ENCODE data around the gene UBE2E2. TPM values are rescaled to one million over a fixed set of nuclear protein-coding genes. Genes with fewer than 3 reads are reported as not detected.

UBE2E2 gene
- total RNA-seq, 1 experiment from 2014 or later: 54.9 TPM

DNA sequence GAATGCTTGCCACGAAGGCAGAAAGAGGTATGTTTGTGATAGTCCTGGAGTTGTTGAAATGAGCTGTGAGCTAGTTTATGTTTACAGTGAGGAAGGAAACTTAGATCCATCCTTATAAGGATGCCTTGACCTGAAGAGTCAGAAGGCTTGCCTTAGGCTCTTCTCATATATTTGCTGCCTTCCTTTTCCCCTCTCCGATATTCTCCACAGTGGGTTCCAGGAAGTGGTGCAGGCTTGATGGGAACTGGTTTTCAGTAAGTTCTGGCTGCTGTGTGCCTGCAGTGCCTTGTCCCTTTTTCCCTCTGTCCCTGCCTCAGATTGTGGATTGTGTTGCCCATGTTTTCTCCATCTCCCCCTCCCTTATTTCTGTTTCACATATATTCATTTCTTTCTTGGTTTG, 315.3 kb downstream of the UBE2E2 start:
- TF ChIP-seq ZMAT4 (CRISPR knock-in tag; IDR thresholded peaks at IDR 0.05) (no peak), AR (CRISPR knock-in tag; IDR thresholded peaks at IDR 0.05) (no peak), MXD4 (CRISPR knock-in tag; IDR thresholded peaks at IDR 0.05; ENCODE audit: borderline replicate concordance) (no peak), NFE2L1 (CRISPR knock-in tag; IDR thresholded peaks at IDR 0.05) (no peak), PRDM15 (CRISPR knock-in tag; IDR thresholded peaks at IDR 0.05) (peak; percentile 84)
- ATAC-seq: peak; percentile 75
- no peak overlapping the region for H3K4me3 Mint-ChIP-seq
- H3K27ac Mint-ChIP-seq: no peak overlapping the region; the same call in 1 of the 2 replicates
- H3K4me1 Mint-ChIP-seq: peaks cover 36% of the 10 kb centered on the region
- H3K27me3 Mint-ChIP-seq (ENCODE audit: low read depth): no peaks in the 10 kb centered on the region
- DNase-seq (ENCODE audit: low spot score): no peak
- no peaks in the 10 kb centered on the region for H3K36me3 Mint-ChIP-seq
- CTCF ChIA-PET: no interaction called here
- no peaks in the 10 kb centered on the region; the same call in 1 of the 2 replicates for H3K9me3 Mint-ChIP-seq
- POLR2A ChIA-PET: no interaction called here

DNA sequence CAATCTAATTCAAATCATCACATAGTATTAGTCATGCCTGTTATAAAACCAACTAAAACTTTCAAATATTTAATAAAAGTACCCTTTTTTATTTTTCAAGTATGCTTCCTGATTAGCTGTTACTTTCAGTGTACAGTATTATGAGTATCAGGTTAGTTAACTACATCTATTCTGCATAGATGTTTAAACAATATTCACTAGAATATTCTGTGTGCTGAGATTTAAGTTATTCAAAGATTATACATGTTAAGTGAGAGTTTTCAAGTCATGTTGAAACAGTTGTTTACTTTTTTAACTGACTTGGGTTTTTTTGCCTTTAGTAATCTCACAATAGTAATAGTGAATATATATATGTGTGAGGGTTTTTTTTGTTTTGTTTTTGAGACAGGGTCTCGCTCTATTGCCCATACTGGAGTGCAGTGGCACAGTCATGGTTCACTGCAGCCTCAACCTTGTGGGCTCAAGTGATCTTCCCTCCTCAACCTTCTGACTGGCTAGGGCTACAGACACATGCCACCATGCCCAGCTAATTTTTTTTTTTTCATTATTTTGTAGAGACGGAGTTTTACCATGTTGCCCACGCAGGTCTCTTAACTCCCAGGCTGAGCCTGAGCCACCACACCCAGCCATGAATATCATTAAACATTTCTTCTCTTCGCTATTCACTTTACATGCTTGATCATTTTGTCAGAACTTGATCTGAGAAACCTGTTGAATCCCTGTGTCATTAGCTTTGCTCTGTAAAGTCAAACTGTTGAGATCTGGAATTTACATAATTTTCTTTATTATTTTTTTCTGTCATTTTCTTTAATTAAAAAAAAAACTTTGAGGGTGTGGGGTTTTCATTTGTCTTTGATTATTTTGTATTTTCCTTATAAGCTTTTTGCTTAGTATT, 316.4 kb downstream of the UBE2E2 start:
- DNase-seq (ENCODE audit: low spot score) (no peak), ATAC-seq (no peak)
- Mint-ChIP-seq H3K4me1 (peaks cover 36% of the 10 kb centered on the region), H3K27me3 (ENCODE audit: low read depth) (no peaks in the 10 kb centered on the region), H3K27ac (no peak overlapping the region), H3K9me3 (no peaks in the 10 kb centered on the region; the same call in 1 of the 2 replicates), H3K36me3 (no peaks in the 10 kb centered on the region), H3K4me3 (no peak overlapping the region)
- CTCF ChIA-PET: no interaction called here
- POLR2A ChIA-PET: no interaction called here
- TF ChIP-seq, protein P1, sequence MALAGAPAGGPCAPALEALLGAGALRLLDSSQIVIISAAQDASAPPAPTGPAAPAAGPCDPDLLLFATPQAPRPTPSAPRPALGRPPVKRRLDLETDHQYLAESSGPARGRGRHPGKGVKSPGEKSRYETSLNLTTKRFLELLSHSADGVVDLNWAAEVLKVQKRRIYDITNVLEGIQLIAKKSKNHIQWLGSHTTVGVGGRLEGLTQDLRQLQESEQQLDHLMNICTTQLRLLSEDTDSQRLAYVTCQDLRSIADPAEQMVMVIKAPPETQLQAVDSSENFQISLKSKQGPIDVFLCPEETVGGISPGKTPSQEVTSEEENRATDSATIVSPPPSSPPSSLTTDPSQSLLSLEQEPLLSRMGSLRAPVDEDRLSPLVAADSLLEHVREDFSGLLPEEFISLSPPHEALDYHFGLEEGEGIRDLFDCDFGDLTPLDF (CRISPR knock-in tag; IDR thresholded peaks at IDR 0.05): no peak
- TF ChIP-seq CDX4 (CRISPR knock-in tag; IDR thresholded peaks at IDR 0.05; ENCODE audit: borderline replicate concordance) (no peak), ZNF423 (CRISPR knock-in tag; IDR thresholded peaks at IDR 0.05) (no peak), ZNF396 (CRISPR knock-in tag; IDR thresholded peaks at IDR 0.05; ENCODE audit: borderline replicate concordance) (no peak)

DNA sequence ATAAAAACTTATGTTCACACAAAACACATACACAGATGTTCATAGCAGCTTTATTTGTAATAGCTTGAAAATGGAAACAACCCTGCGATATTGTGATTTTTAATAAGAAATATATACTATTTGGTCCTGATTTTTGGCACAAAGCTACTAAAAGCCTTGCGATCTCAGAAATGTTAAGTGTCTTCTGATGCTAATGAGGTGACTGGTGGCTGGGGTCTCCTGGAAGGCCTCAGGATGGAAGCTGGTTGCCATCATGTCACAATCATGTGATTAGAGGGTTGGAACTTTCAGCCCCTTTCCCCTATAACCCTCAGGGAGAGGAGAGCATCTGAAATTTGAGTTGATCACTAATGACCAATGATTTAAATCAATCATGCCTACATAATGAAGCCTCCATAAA, 324.2 kb downstream of the UBE2E2 start:
- ChIA-PET POLR2A (no interaction called here), CTCF (no interaction called here)
- Mint-ChIP-seq H3K4me3 (no peak overlapping the region), H3K27me3 (ENCODE audit: low read depth) (no peaks in the 10 kb centered on the region), H3K9me3 (no peaks in the 10 kb centered on the region), H3K27ac (no peak overlapping the region), H3K36me3 (no peaks in the 10 kb centered on the region), H3K4me1 (peaks cover 15% of the 10 kb centered on the region)
- DNase-seq (ENCODE audit: low spot score) (no peak), ATAC-seq (no peak)
- TF ChIP-seq PRRX2 (CRISPR knock-in tag; IDR thresholded peaks at IDR 0.05) (no peak), GRHL2 (CRISPR knock-in tag; IDR thresholded peaks at IDR 0.05; ENCODE audit: insufficient replicate concordance, severe bottlenecking) (no peak), MXD4 (CRISPR knock-in tag; IDR thresholded peaks at IDR 0.05; ENCODE audit: borderline replicate concordance) (no peak), ESRRA (CRISPR knock-in tag; IDR thresholded peaks at IDR 0.05; ENCODE audit: borderline replicate concordance) (no peak), SOX15 (CRISPR knock-in tag; IDR thresholded peaks at IDR 0.05) (no peak), ZBTB21 (CRISPR knock-in tag; IDR thresholded peaks at IDR 0.05; ENCODE audit: borderline replicate concordance) (no peak), CREB1 (CRISPR knock-in tag; IDR thresholded peaks at IDR 0.05) (no peak), NFATC4 (CRISPR knock-in tag; IDR thresholded peaks at IDR 0.05) (no peak), ZNF232 (CRISPR knock-in tag; IDR thresholded peaks at IDR 0.05) (no peak)
- TF ChIP-seq, protein P2, sequence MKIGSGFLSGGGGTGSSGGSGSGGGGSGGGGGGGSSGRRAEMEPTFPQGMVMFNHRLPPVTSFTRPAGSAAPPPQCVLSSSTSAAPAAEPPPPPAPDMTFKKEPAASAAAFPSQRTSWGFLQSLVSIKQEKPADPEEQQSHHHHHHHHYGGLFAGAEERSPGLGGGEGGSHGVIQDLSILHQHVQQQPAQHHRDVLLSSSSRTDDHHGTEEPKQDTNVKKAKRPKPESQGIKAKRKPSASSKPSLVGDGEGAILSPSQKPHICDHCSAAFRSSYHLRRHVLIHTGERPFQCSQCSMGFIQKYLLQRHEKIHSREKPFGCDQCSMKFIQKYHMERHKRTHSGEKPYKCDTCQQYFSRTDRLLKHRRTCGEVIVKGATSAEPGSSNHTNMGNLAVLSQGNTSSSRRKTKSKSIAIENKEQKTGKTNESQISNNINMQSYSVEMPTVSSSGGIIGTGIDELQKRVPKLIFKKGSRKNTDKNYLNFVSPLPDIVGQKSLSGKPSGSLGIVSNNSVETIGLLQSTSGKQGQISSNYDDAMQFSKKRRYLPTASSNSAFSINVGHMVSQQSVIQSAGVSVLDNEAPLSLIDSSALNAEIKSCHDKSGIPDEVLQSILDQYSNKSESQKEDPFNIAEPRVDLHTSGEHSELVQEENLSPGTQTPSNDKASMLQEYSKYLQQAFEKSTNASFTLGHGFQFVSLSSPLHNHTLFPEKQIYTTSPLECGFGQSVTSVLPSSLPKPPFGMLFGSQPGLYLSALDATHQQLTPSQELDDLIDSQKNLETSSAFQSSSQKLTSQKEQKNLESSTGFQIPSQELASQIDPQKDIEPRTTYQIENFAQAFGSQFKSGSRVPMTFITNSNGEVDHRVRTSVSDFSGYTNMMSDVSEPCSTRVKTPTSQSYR (CRISPR knock-in tag; IDR thresholded peaks at IDR 0.05): no peak

Data from WTC11 (cell line).